ENCODE measurements around the gene PTPN7. TPM values are rescaled to one million over a fixed set of nuclear protein-coding genes. Genes with fewer than 3 reads are reported as not detected.

The PTPN7 gene
- total and polyA plus RNA-seq, 2 of the 13 experiments (the other 11 are each of a cell fraction or from before 2014, with no cell fraction given) = not detected

GRCh38 chr1:202189001-202189790 lies 28.8 kb upstream of the PTPN7 start (continued):
- TF ChIP-seq ELF4 (CRISPR knock-in tag; IDR thresholded peaks at IDR 0.05; ENCODE audit: borderline replicate concordance) (no peak), EHMT2 (IDR thresholded peaks at IDR 0.05; ENCODE audit: borderline replicate concordance, low read depth, low read length) (no peak), NR2C2 (CRISPR knock-in tag; IDR thresholded peaks at IDR 0.05; ENCODE audit: borderline replicate concordance) (peak; percentile 69), ZNF24 (IDR thresholded peaks at IDR 0.05) (no peak), MXD4 (CRISPR knock-in tag; IDR thresholded peaks at IDR 0.05) (0 out of 2 replicates have a peak, but pooled peaks have one; percentile 28), EED (CRISPR knock-in tag; IDR thresholded peaks at IDR 0.05) (peak; percentile 25; the same call in 1 of the 2 replicates), SNAPC4 (CRISPR knock-in tag; IDR thresholded peaks at IDR 0.05) (0 out of 2 replicates have a peak, but pooled peaks have one; percentile 48), ZBTB42 (CRISPR knock-in tag; IDR thresholded peaks at IDR 0.05) (no peak), CHD4 (IDR thresholded peaks at IDR 0.05; ENCODE audit: borderline replicate concordance, low read length) (no peak), ZNF225 (CRISPR knock-in tag; IDR thresholded peaks at IDR 0.05) (no peak), KDM4B (CRISPR knock-in tag; IDR thresholded peaks at IDR 0.05) (no peak), MXI1 (IDR thresholded peaks at IDR 0.05; ENCODE audit: borderline replicate concordance, low read depth, low read length) (no peak), SRSF4 (IDR thresholded peaks at IDR 0.05; ENCODE audit: low read depth, low read length, poor library complexity, severe bottlenecking) (no peak), MED13 (CRISPR knock-in tag; IDR thresholded peaks at IDR 0.05) (no peak), ZSCAN12 (CRISPR knock-in tag; IDR thresholded peaks at IDR 0.05) (no peak)
- TF ChIP-seq, protein P1, sequence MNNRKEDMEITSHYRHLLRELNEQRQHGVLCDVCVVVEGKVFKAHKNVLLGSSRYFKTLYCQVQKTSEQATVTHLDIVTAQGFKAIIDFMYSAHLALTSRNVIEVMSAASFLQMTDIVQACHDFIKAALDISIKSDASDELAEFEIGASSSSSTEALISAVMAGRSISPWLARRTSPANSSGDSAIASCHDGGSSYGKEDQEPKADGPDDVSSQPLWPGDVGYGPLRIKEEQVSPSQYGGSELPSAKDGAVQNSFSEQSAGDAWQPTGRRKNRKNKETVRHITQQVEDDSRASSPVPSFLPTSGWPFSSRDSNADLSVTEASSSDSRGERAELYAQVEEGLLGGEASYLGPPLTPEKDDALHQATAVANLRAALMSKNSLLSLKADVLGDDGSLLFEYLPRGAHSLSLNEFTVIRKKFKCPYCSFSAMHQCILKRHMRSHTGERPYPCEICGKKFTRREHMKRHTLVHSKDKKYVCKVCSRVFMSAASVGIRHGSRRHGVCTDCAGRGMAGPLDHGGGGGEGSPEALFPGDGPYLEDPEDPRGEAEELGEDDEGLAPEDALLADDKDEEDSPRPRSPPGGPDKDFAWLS (CRISPR knock-in tag; IDR thresholded peaks at IDR 0.05; ENCODE audit: borderline replicate concordance) = no peak
- TF ChIP-seq, protein P2, sequence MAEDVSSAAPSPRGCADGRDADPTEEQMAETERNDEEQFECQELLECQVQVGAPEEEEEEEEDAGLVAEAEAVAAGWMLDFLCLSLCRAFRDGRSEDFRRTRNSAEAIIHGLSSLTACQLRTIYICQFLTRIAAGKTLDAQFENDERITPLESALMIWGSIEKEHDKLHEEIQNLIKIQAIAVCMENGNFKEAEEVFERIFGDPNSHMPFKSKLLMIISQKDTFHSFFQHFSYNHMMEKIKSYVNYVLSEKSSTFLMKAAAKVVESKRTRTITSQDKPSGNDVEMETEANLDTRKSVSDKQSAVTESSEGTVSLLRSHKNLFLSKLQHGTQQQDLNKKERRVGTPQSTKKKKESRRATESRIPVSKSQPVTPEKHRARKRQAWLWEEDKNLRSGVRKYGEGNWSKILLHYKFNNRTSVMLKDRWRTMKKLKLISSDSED (CRISPR knock-in tag; IDR thresholded peaks at IDR 0.05) = no peak
- TF ChIP-seq, protein P3, sequence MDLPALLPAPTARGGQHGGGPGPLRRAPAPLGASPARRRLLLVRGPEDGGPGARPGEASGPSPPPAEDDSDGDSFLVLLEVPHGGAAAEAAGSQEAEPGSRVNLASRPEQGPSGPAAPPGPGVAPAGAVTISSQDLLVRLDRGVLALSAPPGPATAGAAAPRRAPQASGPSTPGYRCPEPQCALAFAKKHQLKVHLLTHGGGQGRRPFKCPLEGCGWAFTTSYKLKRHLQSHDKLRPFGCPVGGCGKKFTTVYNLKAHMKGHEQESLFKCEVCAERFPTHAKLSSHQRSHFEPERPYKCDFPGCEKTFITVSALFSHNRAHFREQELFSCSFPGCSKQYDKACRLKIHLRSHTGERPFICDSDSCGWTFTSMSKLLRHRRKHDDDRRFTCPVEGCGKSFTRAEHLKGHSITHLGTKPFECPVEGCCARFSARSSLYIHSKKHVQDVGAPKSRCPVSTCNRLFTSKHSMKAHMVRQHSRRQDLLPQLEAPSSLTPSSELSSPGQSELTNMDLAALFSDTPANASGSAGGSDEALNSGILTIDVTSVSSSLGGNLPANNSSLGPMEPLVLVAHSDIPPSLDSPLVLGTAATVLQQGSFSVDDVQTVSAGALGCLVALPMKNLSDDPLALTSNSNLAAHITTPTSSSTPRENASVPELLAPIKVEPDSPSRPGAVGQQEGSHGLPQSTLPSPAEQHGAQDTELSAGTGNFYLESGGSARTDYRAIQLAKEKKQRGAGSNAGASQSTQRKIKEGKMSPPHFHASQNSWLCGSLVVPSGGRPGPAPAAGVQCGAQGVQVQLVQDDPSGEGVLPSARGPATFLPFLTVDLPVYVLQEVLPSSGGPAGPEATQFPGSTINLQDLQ (CRISPR knock-in tag; IDR thresholded peaks at IDR 0.05) = no peak; the same call in 1 of the 2 replicates
